GM19463 (cell line): Measurements from ENCODE around the gene NFIA.

Experiments used
- ATAC-seq: cut with Tn5 transposase; IDR thresholded peaks from one replicate; pipeline ENCODE4 v1.9.1; 2021; ENCODE audit warnings: mild to moderate bottlenecking, moderate library complexity; ENCODE audit not compliant: unreplicated experiment

The NFIA gene

DNA sequence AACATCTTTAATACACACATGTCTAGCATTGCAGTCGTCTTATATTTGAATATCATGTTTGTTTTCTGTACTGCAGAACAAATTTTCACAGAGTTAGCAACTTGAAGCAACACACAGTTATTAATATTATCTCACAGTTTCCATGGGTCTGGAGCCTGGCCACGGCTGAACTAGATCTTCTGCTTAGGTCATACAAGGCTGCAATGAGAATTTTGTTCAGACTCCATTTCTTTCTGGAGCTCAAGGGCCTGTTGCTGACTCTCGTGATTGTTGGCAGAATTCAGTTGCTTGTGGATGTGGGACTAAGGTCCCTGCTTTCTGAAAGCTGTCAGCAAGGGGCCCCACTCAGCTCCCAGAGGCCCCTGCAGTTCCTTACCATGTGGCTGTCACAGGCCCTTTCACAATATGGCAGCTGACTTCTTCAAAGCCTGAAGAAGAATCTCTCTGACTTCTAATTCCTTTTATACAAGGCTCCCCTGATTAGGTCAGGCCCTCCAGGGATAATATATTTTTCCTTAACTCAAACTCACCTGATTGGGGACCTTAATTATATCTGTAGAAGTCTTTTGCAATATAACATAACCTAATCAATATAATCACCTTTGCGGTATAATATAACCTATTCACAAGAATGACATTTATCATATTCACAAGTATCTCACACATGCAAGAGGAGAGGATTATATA, 296.3 kb downstream of the NFIA start:
- no peak for ATAC-seq

GRCh38 chr1:61379693-61380092, 297.3 kb downstream of the NFIA start:
- no peak for ATAC-seq

DNA sequence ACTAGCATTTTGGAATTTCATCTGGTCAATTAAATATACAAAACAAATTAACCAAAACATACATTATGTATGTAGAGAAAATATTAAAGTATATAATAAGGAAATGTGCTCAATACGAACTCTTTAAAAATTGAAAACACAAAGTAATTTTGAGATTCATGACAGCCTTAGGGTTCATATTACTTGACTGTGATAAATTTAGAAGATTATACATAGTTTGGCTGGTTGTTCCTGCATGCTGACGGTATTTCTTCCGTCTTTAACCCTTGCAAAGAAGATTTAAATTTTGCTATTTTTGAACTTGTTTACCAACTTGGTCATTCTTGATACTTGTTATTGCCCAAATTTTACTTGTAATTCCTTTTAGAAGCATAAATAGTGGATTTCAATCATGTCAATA, 298.2 kb downstream of the NFIA start:
- no peak for ATAC-seq

GRCh38 chr1:61386323-61386722, 304.0 kb downstream of the NFIA start:
- no peak for ATAC-seq

- no peak for ATAC-seq
Observed at GRCh38 chr1:61386770-61387169, 304.4 kb downstream of the NFIA start.

DNA sequence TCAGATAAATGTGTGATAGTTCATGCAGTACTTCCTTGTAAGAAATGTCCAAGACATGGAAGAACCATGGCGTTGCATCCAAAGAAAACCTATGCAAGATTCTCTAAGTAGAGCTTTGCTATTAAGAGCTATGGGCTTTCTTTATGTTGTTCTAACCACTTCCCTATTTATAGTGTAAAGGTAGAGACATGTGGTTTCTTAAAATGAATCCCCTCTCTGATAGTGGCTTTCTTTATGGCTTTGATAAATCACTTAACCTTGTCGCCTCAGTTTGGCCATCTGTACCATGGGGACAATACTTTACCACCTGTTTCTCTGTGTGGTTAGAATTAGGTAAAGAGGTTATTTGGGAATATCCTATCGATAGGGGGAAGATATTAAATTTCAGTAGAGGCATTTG, 305.5 kb downstream of the NFIA start:
- ATAC-seq = no peak

DNA sequence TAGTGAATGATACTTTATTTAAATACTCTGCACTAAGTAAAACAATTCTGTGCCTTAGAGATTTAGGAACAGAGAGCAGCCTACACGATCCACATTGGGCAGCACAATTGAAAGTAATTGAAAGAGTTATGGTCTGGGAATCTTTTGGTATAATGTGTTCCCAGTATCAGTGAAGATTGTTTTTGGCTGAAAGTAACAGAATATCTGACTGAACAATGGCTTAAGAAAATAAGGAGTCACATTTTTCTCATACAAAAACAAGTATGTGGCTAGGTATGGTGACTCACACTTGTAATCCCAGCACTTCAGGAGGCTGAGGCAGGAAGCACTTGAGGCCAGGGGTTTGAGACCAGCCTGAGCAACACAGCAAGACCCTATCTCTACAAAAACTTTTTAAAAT, 306.2 kb downstream of the NFIA start:
- ATAC-seq = no peak

DNA sequence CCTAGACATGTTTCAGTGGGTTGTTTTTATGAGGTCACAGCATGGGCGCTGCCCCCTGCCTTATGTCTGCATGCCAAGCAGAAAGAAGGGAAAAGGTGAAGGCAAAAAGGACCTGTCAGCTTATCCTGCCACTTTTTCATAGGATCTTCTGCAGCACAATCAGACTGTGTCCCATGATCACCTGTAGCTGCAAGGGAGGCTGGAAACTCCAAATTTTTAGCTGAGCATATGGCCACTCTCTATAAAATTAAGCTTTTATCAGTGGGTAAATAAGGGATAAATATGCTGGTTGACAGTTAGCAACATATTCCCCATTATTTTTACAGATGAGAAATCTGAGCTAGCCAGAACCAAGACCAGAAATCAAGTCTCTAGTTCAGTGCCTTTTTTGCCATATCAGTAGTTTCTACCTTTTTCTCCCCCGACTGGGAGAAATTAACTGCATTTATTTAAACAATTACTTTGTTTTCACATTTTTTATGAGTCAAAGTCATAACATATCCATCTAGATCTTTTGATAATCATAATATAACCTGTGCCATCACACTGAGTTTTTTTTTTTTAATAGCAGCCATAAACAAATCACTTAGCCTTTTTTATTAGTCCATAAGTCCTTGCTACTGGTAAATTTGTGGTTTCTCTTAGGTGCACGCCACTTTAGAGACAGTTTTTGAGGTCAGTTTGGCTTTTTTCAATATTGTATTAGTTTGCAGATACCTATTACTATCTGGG, 307.0 kb downstream of the NFIA start:
- ATAC-seq = no peak

GRCh38 chr1:61389926-61390845, 307.8 kb downstream of the NFIA start:
- ATAC-seq = no peak

- no peak for ATAC-seq
Observed at GRCh38 chr1:61391730-61392129, 309.4 kb downstream of the NFIA start.

- no peak for ATAC-seq
Observed at GRCh38 chr1:61392409-61393242, 310.3 kb downstream of the NFIA start.

DNA sequence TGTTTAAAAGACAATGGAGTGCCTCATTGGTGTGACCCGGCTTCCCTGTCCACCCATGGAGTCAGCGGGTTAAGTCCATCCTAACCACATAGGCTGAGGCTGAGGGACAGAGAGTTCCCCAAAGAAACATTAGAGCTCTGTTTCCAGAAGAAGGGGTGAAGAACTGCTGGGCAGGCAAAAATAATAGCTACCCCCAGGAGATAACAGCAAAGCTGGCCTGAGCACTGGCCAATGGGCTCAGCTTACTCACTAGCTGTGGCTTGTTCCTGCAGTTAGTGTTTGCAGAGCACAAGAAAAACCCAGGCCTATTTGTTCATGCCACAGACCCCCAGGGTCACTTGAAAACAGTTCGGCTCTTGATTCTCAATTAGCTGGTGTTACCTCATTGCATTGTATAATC, 311.2 kb downstream of the NFIA start:
- no peak for ATAC-seq

GRCh38 chr1:61395146-61395800, 312.9 kb downstream of the NFIA start:
- ATAC-seq = no peak

DNA sequence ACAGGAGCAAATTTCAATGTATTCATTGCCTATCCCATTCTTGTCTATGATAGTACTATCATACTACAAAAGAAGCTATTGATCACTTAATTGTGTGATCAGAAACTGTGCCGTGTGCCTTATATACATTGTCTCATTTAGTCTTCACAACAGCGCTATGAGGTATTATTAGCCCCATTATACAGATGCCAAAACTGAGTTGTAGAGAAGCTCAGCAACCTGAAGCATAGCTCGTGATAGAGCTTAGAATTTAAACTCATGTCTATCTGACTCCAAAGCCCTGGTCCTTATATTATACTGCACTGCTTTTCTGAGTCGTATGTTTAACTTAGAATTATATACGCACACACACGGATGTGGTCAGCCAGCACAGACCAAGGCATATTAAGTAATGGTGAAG, 315.1 kb downstream of the NFIA start:
- no peak for ATAC-seq

DNA sequence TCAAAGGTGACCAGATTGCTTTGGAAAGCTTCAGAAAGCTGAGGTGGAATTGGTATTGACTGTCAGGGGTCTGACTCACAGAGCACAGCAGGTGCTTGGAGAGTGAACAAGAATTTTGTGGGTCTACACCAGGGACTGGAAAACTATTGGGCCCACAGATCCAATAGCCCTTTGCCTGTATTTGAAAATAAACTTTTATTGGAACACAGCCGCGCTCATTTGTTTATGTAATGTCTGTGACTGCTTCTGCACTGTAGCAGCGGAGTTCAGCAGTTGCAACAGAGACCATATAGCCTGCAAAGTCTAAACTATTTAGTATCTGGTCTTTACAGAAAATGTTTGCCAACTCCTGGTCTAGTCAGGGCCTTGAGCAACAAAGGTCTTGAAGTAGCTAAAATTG, 315.6 kb downstream of the NFIA start:
- no peak for ATAC-seq

GRCh38 chr1:61399199-61399598, 316.8 kb downstream of the NFIA start:
- ATAC-seq = no peak

DNA sequence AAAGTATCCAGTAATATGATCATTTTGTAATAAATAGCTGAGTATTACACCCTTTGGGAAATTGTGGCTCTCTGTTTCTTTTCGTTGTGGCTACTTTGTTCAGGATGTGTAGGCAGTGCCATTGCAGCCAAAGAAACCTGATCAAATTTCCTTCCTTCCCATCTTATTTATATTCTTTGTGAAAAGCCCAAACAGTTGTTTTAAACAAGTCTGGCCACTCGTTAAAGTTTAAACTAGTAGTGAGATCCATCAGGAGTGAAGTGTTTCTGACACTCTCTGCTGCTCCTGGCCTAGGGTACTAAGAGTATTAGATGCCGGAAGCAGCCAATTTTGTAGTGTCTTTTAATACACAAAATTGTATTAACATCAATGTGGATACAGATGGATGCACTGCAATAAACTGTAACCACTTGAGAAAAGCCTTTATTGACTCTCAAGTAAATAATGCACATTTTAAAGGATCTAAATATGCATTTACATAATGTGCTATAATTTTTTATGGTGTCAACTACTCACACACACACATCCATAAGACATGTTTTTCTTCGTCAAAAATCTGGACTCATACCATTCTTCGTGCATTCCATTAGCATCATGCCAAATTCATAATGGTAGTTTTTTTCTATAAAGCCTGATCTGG, 317.9 kb downstream of the NFIA start:
- ATAC-seq = no peak

GRCh38 chr1:61400997-61401396, 318.6 kb downstream of the NFIA start:
- ATAC-seq = no peak

DNA sequence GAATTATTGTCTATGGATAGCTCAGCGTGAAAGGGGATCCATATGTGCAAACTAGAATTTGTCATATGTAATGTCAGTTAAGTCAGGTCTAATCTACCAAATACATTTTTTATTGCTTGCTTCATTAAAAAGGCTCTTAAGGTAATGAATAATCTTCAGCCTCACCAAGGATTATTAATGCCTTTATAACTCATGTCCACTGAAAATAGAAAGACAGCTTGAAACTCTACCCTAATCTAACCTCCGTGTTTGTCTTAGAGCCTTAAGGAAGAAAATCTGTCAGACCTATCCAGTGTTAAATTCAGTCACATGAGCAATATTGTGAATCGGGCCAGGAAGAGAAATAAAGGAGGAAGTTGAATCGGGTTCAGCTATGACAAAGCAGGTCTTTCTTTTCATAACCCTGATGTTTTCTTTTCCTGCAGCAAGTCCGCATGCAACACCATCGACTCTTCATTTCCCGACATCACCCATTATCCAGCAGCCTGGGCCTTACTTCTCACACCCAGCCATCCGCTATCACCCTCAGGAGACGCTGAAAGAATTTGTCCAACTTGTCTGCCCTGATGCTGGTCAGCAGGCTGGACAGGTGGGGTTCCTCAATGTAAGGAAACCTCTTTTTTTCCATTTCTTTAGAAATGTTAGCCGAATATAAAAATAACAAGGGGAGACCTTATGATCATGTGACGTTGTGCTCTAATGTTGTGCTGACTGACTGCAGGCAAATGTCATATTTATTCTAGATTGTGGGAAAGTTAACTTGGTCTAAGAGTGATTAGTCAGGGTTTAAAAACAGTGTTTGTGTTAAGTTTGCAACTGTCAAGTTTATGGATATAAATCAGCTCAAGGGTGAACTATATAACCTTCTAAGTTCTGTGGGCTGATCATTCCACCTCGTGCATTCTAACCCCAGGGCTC, 321.6 kb downstream of the NFIA start:
- ATAC-seq = no peak
